Right lobe of liver (tissue), 6 donors: ENCODE measurements around the gene VPS35L. TPM values are rescaled to one million over a fixed set of nuclear protein-coding genes. Genes with fewer than 3 reads are reported as not detected.

Experiments
- ATAC-seq, 4 donors: fragments of 200-7000 bp; cut with Tn5 transposase; one replicate each; pipeline ENCODE4 v1.9.1; 2020; ENCODE audit warnings: mild to moderate bottlenecking in 4 of 4, moderate library complexity in 4 of 4
- DNase-seq, 3 donors: peaks; one replicate each; pipeline ENCODE4 v3.0.0-alpha.2; 2020
- H3K27ac ChIP-seq, 3 donors: fragments of 200-600 bp; one replicate each; pipeline ENCODE4 v1.8.0; 2022
- H3K27me3 ChIP-seq, 2 donors: fragments of 200-600 bp; one replicate each; pipeline ENCODE4 v1.8.0; 2022
- H3K36me3 ChIP-seq, 4 donors: fragments of 200-600 bp; sonication (generic) in 1 of 4; one replicate each; pipeline versions ENCODE4 v1.5.1 to v1.8.0; 2017 to 2022; ENCODE audit warnings: control low read depth in 1 of 4
- H3K4me1 ChIP-seq, 4 donors: fragments of 200-600 bp; sonication (generic) in 1 of 4; one replicate each; pipeline versions ENCODE4 v1.5.1 to v1.8.0; 2017 to 2022; ENCODE audit warnings: control low read depth in 1 of 4
- H3K4me3 ChIP-seq, 3 donors: fragments of 200-600 bp; one replicate each; pipeline ENCODE4 v1.8.0; 2022
- H3K9me3 ChIP-seq, 4 donors: fragments of 200-600 bp; sonication (generic) in 1 of 4; one replicate each; pipeline versions ENCODE4 v1.5.1 to v1.8.0; 2017 to 2022; ENCODE audit warnings: control low read depth in 1 of 4
- POLR2A ChIP-seq: fragments of 450-650 bp; IDR thresholded peaks from one replicate; pipeline ENCODE4 v1.6.1; 2017; ENCODE audit warnings: antibody characterized with exemption, mild to moderate bottlenecking
- WGBS: methylation state at CpG from one replicate; pipeline ENCODE4 v1.1.6; 2018; ENCODE audit warnings: low coverage, low lambda C conversion rate; ENCODE audit not compliant: insufficient coverage; ENCODE audit errors: missing lambda C conversion rate; 5-methylcytosine and 5-hydroxymethylcytosine counted together
- intact Hi-C, 2 donors: fragments of 100-400 bp; cut with DNase I; formaldehyde crosslinking; loops; one replicate each; pipeline versions ENCODE4 v1.11.2 to v1.14.1; 2022
- total RNA-seq, 6 experiments: library from RNA; depleted of rRNA in 2 of 6; stranded (reverse); fragments of >200 nt in 2 of 6; fragmentation: NEBNext Ultra II Directional in 3 of 6; extraction: Animal tissue kit (Norgen Biotek cat#: 25700) in 3 of 6; gene quantifications; one replicate each; pipeline versions ENCODE4 v1.1.0 to v1.2.4, GENCODE V29; 2016 to 2023
- TF ChIP-seq, protein P1 (sequence below), 4 donors: fragments of 200-600 bp in 3 of 4; fragments of 450-650 bp in 1 of 4; IDR thresholded peaks; one replicate each; pipeline versions ENCODE4 v1.5.1 to v1.8.0; 2016 to 2022; ENCODE audit warnings: antibody characterized with exemption in 4 of 4, mild to moderate bottlenecking in 2 of 4
- donor health status: DM: no; HTN: yes; CAD: no.
- donor health status: DM: no; HTN: no; CAD: no.
- donor health status: DM: no; HTN: no; CAD: no.
- donor health status: DM: no; HTN: yes; CAD: no.
- donor health status: DM: no; HTN: yes; CAD: no.

VPS35L gene
- total RNA-seq, 6 experiments from 2014 or later = 19.3 to 24.3 (median 20.4) TPM

GRCh38 chr16:19708296-19709205 lies 153.0 kb downstream of the VPS35L start:
- H3K9me3 ChIP-seq = no peaks in the 10 kb centered on the region
- peaks cover 0 to 14% (median 5%) of the 10 kb centered on the region in 4 donors for H3K36me3 ChIP-seq
- no peaks in the 10 kb centered on the region for H3K27me3 ChIP-seq
- no peak overlapping the region for H3K27ac ChIP-seq
- no peak for DNase-seq
- 80% methylated on average over 1 of the region's 18 CpGs for WGBS
- intact Hi-C loops = no loop called here
- ATAC-seq = no peak
- TF ChIP-seq, protein P1, sequence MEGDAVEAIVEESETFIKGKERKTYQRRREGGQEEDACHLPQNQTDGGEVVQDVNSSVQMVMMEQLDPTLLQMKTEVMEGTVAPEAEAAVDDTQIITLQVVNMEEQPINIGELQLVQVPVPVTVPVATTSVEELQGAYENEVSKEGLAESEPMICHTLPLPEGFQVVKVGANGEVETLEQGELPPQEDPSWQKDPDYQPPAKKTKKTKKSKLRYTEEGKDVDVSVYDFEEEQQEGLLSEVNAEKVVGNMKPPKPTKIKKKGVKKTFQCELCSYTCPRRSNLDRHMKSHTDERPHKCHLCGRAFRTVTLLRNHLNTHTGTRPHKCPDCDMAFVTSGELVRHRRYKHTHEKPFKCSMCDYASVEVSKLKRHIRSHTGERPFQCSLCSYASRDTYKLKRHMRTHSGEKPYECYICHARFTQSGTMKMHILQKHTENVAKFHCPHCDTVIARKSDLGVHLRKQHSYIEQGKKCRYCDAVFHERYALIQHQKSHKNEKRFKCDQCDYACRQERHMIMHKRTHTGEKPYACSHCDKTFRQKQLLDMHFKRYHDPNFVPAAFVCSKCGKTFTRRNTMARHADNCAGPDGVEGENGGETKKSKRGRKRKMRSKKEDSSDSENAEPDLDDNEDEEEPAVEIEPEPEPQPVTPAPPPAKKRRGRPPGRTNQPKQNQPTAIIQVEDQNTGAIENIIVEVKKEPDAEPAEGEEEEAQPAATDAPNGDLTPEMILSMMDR (IDR thresholded peaks at IDR 0.05) = no peak
- no peak for TF ChIP-seq POLR2A
- no peaks in the 10 kb centered on the region for H3K4me1 ChIP-seq
- no peak overlapping the region for H3K4me3 ChIP-seq

DNA sequence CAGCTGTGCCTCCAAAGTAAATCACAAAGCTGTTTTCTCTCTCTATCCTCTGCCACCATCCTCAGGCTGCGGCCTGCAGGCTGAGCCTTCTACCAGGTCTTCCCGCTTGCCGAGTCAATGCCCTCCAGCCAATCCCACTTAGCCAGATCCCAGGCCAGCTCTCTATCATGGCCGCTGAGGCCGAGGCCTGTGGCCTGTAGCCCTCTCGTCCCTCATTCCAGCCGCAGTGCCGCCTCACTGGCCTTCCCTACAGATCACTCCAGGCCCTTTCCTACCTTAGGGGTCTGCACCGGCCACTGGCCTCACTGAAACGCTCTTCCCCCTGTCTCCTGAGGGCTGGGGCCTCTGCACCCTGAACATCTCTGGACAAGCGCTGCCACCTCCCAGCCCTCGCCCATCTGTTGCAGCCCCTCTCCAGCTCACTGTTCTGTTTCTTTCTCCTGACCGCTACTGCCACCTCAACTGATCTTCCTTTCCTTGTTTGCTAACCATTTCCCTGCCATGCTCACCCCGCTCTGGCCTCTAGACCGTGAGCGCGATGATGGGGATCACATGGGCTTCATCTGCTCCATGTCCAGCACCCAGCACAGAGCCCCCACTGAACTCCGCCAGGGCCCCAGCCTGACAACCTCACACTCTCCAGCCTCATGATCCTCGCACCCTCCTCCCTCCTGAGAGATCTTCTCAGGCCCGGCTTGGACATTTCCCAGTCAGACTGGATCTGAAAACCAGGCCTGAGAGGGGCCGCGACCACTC lies 154.1 kb downstream of the VPS35L start:
- ATAC-seq = no peak
- intact Hi-C loops = no loop called here
- 89% methylated on average over 13 of the region's 22 CpGs for WGBS

GRCh38 chr16:19710191-19710908 lies 154.8 kb downstream of the VPS35L start:
- peaks cover 0 to 18% (median under 1%) of the 10 kb centered on the region in 4 donors for H3K36me3 ChIP-seq
- TF ChIP-seq, protein P1 (IDR thresholded peaks at IDR 0.05) = no peak
- TF ChIP-seq POLR2A = no peak
- ATAC-seq (peak; percentile 10 to 60 (median 42)), DNase-seq (no peak)
- WGBS = 71% methylated on average over 18 of the region's 23 CpGs
- H3K9me3 ChIP-seq = no peaks in the 10 kb centered on the region
- intact Hi-C loops = no loop called here
- H3K27ac ChIP-seq = no peak overlapping the region
- H3K4me3 ChIP-seq = no peak overlapping the region
- no peaks in the 10 kb centered on the region for H3K27me3 ChIP-seq
- H3K4me1 ChIP-seq = no peaks in the 10 kb centered on the region

More for the DNA sequence above, 154.1 kb downstream of the VPS35L start:
- H3K27ac ChIP-seq = no peak overlapping the region
- no peak overlapping the region for H3K4me3 ChIP-seq
- DNase-seq = no peak
- no peak for TF ChIP-seq POLR2A
- TF ChIP-seq, protein P1 (IDR thresholded peaks at IDR 0.05) = no peak
- H3K4me1 ChIP-seq = no peaks in the 10 kb centered on the region
- H3K27me3 ChIP-seq = no peaks in the 10 kb centered on the region
- peaks cover 0 to 22% (median 3%) of the 10 kb centered on the region in 4 donors for H3K36me3 ChIP-seq
- H3K9me3 ChIP-seq = no peaks in the 10 kb centered on the region

GRCh38 chr16:19710991-19711545 lies 155.6 kb downstream of the VPS35L start:
- WGBS = 61% methylated on average over 7 of the region's 13 CpGs
- Histone ChIP-seq H3K27me3 (no peaks in the 10 kb centered on the region), H3K9me3 (no peaks in the 10 kb centered on the region), H3K4me3 (no peak overlapping the region), H3K27ac (no peak overlapping the region), H3K4me1 (no peaks in the 10 kb centered on the region), H3K36me3 (peaks cover 0 to 18% (median 0%) of the 10 kb centered on the region in 4 donors)
- ATAC-seq = peak in 2 of 4 donors; percentile 17 to 34
- no peak for TF ChIP-seq POLR2A
- TF ChIP-seq, protein P1 (IDR thresholded peaks at IDR 0.05) = no peak
- DNase-seq = no peak
- intact Hi-C loops = no loop called here
